ENCODE measurements around the gene INTS7. TPM values are rescaled to one million over a fixed set of nuclear protein-coding genes. Genes with fewer than 3 reads are reported as not detected.

The INTS7 gene
- total RNA-seq, 2 experiments from 2014 or later, result 23.2 to 25.4 TPM

- H3K27ac Mint-ChIP-seq, result no peak overlapping the region
- ChIA-PET POLR2A (interaction anchor here (1.0 kb wide), 1 partner anchor 111 kb away, joined by 3 read pairs; the partner anchor contains the start of genes DTL and INTS7), CTCF (no interaction called here)
- no peaks in the 10 kb centered on the region for H3K9me3 Mint-ChIP-seq
- no peak for ATAC-seq
- intact Hi-C loops (cut with micrococcal nuclease), result no loop called here
- DNase-seq, result no peak
- no peak overlapping the region for H3K4me3 Mint-ChIP-seq
- H3K4me1 Mint-ChIP-seq (ENCODE audit: low read depth), result no peaks in the 10 kb centered on the region
- peaks cover 5% of the 10 kb centered on the region for H3K27me3 Mint-ChIP-seq
- TF ChIP-seq CTCF (IDR thresholded peaks at IDR 0.05), result no peak
- no peaks in the 10 kb centered on the region for H3K36me3 Mint-ChIP-seq (ENCODE audit: low read depth)
Observed at GRCh38 chr1:211924256-211924655, 111.1 kb downstream of the INTS7 start.

GRCh38 chr1:211923095-211923494 lies 112.3 kb downstream of the INTS7 start:
- CTCF ChIA-PET, result interaction anchor here (0.6 kb wide), 1 partner anchor 23 kb away, joined by 3 read pairs; no protein-coding TSS in a partner anchor
- H3K36me3 Mint-ChIP-seq (ENCODE audit: low read depth), result no peaks in the 10 kb centered on the region

GRCh38 chr1:211921579-211922095 lies 113.7 kb downstream of the INTS7 start:
- ChIA-PET POLR2A (no interaction called here), CTCF (no interaction called here)
- Mint-ChIP-seq H3K27me3 (peaks cover 7% of the 10 kb centered on the region), H3K4me1 (ENCODE audit: low read depth) (no peaks in the 10 kb centered on the region), H3K9me3 (no peaks in the 10 kb centered on the region), H3K4me3 (no peak overlapping the region), H3K27ac (no peak overlapping the region), H3K36me3 (ENCODE audit: low read depth) (no peaks in the 10 kb centered on the region)
- ATAC-seq (no peak), DNase-seq (no peak)
- intact Hi-C loops (cut with micrococcal nuclease), result no loop called here
- no peak for TF ChIP-seq CTCF (IDR thresholded peaks at IDR 0.05)

More at GRCh38 chr1:211923095-211923494, 112.3 kb downstream of the INTS7 start:
- ATAC-seq (no peak), DNase-seq (no peak)
- Mint-ChIP-seq H3K27me3 (peaks cover 7% of the 10 kb centered on the region), H3K4me1 (ENCODE audit: low read depth) (no peaks in the 10 kb centered on the region), H3K4me3 (no peak overlapping the region), H3K9me3 (no peaks in the 10 kb centered on the region), H3K27ac (no peak overlapping the region)
- intact Hi-C loops (cut with micrococcal nuclease), result no loop called here
- POLR2A ChIA-PET, result no interaction called here
- TF ChIP-seq CTCF (IDR thresholded peaks at IDR 0.05), result no peak

DNA sequence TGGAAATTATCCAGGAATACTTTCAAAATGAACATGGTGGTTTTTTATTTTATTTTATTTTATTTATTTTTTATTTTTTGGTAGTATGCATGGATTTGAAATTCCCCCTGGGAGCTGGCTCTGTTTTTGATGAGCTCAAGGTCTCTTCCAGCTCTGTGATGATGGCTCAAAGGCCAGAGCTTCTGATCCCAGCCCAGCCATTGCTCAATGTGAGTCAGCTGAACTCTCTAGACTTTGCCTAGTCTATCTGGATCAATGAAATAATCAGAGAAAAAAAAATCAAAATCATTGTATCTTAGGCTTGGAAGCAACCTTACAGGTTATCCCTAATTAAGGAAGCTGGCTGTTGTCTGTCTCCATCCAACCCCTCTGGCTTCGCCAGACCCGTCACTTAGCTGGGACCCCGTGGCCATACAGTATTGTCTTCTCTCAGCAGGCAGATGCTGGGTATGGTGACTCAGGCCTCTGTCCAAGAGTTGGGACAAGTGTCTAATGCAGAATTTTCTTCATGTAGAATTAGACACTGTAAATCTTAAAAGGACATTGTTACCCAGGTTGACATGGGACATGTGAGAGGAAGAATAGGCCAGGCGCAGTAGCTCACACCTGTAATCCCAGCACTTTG lies 114.6 kb downstream of the INTS7 start:
- Mint-ChIP-seq H3K27ac (no peak overlapping the region), H3K4me1 (ENCODE audit: low read depth) (no peaks in the 10 kb centered on the region), H3K27me3 (peaks cover 9% of the 10 kb centered on the region), H3K36me3 (ENCODE audit: low read depth) (no peaks in the 10 kb centered on the region), H3K4me3 (no peak overlapping the region), H3K9me3 (no peaks in the 10 kb centered on the region)
- no peak for ATAC-seq
- POLR2A ChIA-PET, result no interaction called here
- DNase-seq, result no peak
- no peak for TF ChIP-seq CTCF (IDR thresholded peaks at IDR 0.05)
- CTCF ChIA-PET, result interaction anchor here (1.3 kb wide), 1 partner anchor 28 kb away, joined by 3 read pairs; no protein-coding TSS in a partner anchor
- intact Hi-C loops (cut with micrococcal nuclease), result no loop called here

- Mint-ChIP-seq H3K36me3 (ENCODE audit: low read depth) (no peaks in the 10 kb centered on the region), H3K27ac (no peak overlapping the region), H3K4me3 (no peak overlapping the region), H3K4me1 (ENCODE audit: low read depth) (no peaks in the 10 kb centered on the region), H3K9me3 (no peaks in the 10 kb centered on the region), H3K27me3 (peaks cover 7% of the 10 kb centered on the region)
- ATAC-seq, result no peak
- ChIA-PET POLR2A (no interaction called here), CTCF (interaction anchor here (1.3 kb wide), 1 partner anchor 27 kb away, joined by 3 read pairs; no protein-coding TSS in a partner anchor)
- TF ChIP-seq CTCF (IDR thresholded peaks at IDR 0.05), result no peak
- intact Hi-C loops (cut with micrococcal nuclease), result no loop called here
- no peak for DNase-seq
Observed at GRCh38 chr1:211920141-211920572, 115.2 kb downstream of the INTS7 start.
